ELF-1 (cell line): ENCODE measurements around the gene RETSAT.
"Not testable (repeated sequence)": the region's sequence is repeated elsewhere in the genome, so short reads cannot be mapped to it uniquely, and the experiment has no call there.

Experiments
- DNase-seq: peaks from one replicate; pipeline ENCODE4 v3.0.0-alpha.2; 2016; ENCODE audit warnings: low read depth, low spot score

RETSAT gene

DNA sequence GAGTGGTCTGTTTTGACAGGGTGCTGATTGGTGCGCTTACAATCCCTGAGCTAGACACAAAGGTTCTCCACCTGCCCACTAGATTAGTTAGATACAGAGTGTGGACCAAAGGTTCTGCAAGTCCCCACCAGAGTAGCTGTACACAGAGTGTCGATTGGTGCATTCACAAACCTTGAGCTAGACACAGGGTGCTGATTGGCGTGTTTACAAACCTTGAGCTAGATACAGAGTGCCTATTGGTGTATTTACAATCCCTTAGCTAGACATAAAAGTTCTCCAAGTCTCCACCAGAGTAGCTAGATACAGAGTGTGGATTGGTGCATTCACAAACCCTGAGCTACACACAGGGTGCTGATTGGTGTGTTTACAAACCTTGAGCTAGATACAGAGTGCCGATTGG lies 20.5 kb downstream of the RETSAT start:
- not testable (repeated sequence) for DNase-seq

DNA sequence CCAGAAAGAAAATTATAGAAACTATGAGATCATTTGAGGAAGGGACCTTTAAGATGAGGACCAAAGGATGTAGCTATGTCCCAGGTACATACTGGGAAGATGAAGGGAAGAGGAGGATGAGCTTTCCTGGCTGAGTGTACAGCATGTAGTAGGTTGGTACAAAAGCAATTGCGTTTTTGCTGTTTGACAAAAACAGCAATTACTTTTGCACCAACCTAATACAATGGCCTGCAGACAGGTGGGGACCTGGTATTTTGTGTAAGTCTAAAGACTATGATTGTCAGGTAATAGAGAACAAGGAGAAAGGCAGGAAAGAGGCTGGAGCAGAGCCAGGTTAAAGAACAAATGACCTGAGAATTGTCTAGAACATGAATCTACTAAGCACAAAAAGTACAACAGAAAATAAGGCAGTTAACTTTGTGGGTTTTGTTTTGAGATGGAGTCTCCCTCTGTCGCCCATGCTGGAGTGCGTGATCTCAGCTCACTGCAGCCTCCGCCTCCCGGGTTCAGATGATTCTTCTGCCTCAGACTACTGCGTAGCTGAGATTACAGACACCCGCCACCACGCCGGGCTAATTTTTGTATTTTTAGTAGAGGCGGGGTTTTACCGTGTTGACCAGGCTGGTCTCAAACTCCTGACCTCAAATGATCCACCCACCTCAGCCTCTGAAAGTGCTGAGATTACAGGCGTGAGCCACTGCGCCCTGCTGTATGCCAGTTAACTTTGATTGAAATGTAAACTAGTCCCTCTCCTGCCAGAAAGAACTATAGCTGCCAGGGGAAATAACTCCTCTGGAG lies 23.3 kb downstream of the RETSAT start:
- no peak for DNase-seq

DNA sequence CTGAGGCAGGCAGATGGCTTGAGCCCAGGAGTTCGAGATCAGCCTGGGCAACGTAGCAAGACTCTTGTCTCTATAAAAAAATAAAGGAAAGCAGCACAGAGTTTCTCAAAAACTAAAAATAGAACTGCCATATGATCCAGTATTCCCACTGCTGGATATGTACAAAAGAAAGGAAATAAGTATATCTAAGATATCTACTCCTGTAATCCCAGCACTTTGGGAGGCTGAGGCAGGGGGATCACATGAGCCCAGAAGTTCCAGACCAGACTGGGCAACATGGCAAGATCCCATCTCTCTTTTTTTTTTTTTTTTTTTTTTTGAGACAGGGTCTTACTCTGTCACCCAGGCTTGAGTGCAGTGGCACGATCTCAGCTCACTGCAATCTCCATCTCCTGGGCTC lies 24.6 kb downstream of the RETSAT start:
- not testable (repeated sequence) for DNase-seq

DNA sequence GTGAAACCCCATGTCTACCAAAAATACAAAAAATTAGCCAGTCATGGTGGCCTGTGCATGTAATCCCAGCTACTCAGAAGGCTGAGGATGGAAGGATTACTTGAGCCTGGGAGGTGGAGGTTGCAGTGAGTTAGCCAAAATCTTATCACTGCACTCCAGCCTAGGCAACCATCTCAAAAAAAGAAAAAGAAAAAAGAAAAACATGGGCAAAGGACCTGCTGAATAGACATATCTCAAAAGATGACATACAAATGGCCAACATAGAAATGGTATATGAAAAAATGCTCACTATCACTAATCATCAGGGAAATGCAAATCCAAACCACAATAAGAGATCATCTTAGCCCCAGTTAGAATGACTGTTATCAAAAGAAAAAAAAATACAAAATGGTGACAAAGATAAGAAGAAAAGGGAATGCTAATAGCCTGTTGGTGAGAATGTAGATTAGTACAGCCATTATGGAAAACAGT lies 25.1 kb downstream of the RETSAT start:
- no peak for DNase-seq

DNA sequence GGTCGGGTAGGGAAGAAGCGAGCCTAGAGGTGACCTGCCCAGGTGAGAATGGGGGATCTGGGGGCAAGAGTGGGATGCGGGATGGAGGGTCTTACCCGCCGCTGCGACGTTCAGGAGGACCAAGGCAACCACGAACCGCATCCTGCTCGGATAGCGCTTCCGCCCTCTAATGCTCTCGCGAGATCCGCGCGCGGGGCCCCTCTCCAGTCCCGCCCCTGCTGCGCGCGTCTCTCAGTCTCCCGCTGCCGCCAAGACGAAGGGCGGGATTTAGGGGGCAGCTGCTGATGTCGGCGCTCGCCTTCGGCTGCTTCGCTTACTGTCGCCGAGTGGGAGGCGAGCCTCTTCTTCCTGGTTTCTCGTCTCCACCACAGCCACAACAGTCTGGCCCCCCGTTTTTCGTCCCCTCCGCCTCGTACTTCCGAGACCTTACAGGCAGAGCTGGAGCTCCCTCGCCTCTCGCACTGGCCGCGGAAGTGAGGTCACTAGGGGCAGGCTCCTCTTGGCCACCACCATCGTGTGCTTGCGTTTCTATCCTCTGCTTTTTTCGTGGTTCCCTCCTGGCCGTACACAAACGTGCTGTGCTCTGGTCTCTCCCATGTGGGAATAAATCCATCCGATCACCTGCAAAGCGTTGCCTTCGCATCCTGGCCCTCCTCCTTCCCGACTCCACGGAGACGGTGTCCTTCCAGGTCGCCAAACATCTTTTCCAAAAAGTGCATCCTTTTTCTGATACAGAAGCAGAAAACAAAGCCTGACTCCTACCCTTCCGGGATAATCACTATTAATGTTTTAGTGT lies 26.3 kb downstream of the RETSAT start, which contains the start of gene TGOLN2:
Gene TGOLN2, minus strand, starts transcription at position 168 of the 796 bp plus-strand sequence. Its CDS starts 27 bp downstream, at position 141.
- peak; percentile 95 for DNase-seq

DNA sequence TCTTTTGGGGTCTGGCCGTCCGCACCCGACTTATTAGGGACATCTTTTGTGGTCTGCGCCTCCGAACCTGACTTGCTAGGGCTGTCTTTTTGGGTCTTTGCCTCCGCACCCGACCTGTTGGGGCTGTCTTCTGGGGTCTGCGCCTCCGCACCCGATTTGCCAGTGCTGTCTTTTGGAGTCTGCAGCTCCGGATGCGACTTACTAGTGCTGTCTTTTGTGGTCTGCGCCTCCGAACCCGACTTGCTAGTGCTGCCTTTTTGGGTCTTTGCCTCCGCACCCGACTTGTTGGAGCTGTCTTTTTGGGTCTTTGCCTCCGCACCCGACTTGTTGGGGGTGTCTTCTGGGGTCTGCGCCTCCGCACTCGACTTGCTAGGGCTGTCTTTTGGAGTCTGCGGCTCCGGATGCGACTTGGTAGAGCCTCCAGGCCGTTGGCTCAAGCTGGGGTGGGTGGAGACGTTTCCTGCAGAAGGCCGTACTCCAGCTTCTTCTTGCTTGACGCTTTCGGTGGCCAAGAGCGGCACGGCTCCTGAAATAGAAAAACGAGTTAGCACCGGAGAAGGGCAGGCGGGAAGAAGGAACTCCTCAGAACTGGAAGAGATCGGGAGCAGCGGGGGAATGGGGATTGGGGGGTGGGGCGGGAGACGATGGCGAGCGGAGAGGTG lies 27.0 kb downstream of the RETSAT start:
- peak; percentile 55 for DNase-seq

DNA sequence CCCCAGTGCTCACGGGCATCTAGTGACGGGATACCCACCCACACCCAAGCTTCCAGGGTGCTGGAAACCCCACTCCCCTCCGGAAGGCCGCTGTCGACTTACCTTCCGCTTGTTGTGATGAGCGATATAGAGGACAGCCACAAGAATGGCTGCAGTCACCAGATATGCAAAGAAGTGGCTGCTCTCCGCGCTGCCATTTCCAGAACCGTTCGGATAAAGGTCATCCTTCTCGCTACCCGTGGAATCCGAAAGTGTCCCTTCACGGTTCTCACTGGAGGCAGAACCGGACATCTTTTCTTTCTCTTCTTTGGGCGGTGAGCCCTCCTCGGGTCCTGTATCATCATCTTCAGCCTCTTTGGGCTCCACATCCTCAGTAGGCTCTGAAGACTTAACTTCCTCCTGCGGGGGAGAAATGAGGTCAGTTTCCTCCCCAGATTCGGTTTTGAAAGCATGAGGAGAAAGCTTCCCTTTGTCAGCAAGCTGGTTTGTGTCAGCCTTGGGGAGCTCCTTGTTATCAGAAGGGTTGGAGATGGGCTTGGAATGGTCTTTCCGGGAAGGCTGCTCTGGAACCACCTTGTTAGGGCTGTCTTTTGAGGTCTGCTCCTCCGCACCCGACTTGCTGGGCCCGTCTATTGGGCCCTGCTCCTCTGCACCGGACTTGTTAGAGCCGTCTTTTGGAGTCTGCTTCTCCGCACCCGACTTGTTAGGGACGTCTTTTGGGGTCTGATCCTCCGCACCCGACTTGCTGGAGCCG lies 27.7 kb downstream of the RETSAT start:
- DNase-seq, result peak; percentile 26

DNA sequence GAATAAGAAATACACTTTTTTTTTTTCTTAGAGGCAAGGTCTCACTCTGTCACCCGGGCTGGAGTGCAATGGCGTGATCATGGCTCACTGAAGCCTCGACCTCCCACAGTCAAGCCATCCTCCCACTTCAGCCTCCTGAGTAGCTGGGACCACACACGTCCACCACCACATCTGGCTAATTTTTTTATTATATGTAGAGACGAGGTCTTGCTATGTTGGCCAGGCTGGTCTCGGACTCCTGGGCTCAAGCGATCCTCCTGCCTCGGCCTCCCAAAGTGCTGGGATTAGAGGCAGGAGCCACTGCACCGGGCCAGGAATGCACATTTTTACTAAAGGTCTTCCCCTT lies 28.9 kb downstream of the RETSAT start:
- no peak for DNase-seq

DNA sequence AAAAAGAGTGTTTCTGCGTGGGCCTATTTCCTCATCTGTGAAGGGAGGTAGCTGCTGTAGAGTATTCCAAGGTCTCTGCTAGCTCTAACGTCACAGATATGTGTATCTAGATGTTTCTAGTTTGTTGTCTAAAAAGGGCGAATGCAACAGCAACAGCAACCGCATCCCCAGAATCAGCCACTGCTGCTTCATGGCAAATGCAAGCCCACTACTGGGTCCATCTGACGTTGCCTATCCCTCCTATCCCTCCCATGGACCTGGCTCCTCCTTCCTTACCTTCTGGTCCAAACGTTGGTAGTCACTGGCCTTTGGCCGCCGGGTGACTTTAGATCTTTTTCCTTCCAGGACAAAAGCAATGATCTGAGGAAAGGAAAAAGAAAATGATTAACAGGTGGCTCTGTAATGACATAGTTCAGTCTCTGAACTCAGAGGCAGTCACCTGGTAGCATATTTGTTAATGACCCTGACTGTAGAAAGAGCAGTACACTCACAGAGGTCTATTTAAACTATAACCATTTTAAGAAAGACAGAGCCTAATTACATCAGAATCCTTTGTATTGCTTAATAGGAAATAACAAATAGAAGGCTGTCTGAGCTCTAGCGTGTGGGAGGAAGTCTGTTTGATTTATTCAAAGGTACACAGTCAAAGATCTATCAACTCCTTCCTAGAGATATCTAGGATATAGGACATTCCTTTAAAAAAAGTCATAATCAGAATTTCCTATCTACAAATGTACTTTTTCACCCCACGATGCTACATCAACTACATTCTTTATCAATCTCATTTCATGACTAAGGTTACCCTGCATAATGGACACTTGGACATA lies 29.5 kb downstream of the RETSAT start:
- DNase-seq, result no peak

DNA sequence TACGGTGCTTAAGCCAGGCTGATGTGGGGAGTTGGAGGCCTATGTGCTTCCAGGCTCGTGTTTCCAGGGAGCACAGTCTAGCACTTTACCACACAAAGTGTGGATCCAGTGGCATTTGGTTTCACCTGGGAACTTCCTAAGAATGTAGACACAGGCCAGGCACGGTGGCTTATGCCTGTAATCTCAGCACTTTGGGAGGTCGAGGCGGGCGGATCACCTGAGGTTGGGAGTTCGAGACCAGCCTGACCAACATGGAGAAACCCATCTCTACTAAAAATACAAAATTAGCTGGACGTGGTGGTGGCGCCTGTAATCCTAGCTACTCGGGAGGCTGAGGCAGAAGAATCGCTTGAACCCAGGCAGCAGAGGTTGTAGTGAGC lies 30.4 kb downstream of the RETSAT start:
- not testable (repeated sequence) for DNase-seq

DNA sequence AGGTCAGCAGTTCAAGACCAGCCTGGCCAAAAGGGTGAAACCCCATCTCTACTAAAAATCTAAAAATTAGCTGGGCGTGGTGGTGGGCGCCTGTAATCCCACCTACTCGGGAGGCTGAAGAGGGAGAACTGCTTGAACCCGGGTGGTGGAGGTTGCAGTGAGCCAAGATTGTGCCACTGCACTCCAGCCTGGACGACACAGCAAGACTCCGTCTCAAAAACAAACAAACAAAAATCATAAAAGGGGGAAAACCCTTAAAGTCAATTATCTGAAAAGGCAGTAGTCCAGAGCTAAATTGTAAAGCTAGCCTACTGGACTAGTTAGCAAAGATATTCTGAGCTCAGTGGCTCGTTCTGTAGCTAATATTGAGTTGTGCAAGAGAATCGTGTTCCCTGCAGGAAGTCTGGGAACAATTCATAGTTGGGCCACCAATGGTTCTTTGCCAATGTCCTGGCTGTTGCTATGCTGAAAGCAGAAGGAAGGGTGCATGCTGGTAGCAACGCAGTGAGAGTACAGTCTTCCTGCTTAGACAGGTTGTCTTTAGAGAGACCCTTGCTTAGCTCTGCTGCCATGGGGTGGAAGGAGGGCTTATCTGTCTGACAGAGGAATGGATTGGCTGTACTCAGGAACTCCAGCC lies 30.9 kb downstream of the RETSAT start:
- DNase-seq, result no peak

DNA sequence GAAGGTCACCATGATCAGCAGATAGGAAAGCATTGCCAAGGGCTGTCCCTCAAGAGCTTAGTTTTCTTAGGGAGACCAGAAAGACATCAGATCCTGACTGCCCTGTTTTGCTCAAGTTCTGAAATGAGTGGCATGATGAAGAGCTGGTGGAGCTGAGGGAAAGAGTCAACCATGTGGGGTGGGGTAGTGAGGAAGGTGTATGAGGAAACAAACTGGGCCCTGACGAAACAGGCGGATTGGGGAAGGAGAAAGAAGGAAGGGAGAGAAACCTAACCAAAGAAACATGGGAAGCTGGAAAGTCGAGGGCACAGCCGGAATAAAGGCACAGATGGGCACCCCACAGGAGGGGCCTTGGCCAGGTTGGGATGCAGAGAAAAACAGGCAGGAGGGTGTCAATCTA lies 34.5 kb downstream of the RETSAT start:
- no peak for DNase-seq

DNA sequence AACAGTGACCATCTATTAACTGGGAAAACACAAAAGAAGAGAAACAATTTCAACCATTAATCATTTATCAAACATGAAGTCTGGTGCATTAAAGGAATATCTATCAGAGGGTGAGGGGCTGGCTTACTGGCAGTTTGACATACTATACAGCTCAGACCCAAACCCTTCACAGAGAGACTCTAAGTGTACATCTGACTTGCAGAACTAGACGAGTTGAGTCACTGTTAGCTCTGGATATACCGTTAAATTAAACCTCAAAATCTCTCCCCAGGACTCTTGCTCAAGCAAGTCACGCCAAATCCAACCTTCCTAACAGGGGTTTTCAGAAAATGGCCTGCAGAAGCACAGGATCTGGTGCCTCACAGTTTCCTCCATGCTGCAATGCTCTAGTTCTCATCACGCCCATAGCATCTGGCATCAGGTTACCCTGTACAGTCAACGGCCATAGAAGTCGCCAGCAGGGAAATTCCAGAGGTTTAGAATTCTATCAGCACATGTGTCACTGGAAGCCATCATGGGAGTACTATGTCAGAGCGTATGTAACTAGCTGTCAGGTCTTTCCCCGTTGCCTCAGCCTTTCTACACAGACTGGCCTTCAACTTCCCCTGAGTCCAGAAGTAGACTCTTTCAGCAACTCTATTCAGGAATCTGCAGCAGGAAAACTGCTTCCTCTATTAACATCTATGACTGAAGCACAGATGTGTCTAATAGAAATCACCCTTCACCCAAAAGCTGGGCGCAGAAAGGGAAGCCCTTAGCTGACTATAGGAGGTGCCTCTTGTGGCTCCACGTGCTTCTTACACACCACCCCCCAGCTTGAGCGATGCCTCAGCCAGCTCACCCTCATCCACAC lies 35.9 kb downstream of the RETSAT start:
- DNase-seq, result no peak

DNA sequence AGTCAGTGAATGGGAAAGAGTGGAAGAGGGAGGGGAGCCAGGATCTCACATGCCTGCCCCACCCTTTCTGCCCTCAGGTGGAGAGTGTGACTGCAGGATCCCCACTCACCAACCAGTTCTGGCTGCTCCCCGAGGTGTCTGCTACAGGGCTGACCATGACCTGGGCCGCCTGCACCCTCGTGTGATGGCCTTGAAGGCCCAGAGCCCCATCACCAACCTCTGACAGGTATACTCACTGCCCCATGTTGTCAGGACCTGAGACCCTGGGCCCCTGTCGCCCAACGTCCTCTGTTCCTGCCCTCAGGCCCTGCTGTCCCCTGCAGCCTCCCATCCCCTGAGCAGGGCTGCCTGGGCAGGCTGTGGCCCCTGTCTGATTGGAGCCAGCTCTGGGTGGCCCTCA lies 38.4 kb downstream of the RETSAT start:
- DNase-seq, result not testable (repeated sequence)

DNA sequence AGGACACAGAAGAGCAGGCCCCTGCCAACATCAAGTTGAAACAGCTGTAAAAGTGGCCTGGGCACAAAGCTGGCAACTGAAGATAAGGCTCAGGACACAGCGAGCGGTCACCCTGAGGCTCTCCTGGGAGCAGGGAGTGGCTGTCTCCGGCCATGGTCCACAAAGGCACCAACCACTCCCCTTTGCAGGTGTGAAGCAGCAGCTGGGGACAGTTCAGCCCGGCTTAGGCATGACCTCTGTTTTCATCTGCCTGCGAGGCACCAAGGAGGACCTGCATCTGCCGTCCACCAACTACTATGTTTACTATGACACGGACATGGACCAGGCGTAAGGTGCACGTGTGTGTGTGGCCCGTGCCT lies 39.5 kb downstream of the RETSAT start:
- DNase-seq, result no peak

DNA sequence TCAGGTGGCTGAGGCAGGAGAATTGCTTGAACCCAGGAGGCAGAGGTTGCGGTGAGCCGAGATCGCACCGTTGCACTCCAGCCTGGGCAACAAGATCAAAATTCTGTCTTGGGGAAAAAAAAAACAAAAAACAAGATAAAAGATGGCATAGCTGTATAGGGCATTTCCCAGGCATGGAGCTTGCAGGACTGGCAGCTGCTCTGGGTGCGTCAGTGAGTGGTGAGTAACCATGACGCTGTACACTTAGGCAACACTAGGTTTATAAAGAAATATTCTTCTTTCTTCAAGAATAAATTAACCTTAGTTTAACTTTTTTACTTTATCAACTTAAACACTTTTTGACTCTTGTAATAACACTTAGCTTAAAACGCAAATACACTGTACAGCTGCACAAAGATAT lies 41.9 kb downstream of the RETSAT start:
- no peak for DNase-seq

DNA sequence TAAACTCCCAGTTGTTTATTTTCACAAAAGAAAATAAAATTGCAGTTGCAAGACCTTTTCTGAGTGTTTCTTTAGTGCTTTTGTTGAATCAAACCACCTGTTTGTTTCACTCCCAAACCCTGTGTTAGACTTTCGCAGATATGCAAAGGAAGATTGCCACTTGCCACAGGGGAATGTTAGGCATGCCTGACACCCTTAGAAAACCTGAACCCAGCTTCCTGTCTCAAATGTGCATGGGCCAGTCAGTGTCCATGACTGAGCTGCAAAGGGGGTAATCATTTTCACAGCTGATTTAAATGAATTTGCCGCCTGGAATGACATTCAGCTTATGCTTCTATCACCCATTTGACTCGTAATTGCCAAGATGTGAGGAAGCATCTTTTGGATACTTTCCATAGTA lies 44.0 kb downstream of the RETSAT start:
- DNase-seq, result no peak

DNA sequence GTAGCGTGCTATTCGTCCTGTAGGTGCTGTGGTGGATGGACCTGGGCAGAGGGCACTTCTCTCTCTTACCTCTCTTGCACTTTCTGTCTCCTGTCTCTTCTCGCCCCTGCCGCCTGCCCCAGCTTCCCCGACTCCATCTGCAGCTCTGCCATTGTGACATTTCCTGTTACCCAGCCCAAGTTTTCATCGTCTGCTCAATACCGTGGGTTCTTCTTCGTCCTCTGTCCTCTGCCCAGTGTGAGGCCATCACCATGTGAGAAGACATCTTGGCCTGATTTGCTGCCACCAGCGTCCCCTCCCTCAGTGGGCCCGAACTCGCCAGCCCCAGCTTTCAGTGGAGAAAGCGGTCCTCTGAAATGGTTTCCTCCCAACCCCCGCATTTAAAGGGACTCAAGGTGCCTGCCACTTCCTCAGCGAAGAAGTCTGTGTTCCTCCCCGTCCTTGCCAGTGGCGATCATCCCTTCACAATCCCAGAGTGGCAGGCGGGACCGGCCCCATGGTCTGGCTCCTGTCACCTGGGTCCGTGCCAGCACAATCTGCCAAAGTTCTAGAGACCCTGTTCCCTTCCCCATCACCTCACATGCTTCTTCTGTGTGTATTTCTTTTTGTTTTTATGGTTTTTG lies 44.5 kb downstream of the RETSAT start:
- no peak for DNase-seq
